HG03565 (cell line): ENCODE results near the gene RPS6KL1.

Experiments used
- ATAC-seq: cut with Tn5 transposase; IDR thresholded peaks from one replicate; pipeline ENCODE4 v1.9.1; 2021; ENCODE audit warnings: mild to moderate bottlenecking, moderate library complexity; ENCODE audit not compliant: unreplicated experiment

The RPS6KL1 gene

DNA sequence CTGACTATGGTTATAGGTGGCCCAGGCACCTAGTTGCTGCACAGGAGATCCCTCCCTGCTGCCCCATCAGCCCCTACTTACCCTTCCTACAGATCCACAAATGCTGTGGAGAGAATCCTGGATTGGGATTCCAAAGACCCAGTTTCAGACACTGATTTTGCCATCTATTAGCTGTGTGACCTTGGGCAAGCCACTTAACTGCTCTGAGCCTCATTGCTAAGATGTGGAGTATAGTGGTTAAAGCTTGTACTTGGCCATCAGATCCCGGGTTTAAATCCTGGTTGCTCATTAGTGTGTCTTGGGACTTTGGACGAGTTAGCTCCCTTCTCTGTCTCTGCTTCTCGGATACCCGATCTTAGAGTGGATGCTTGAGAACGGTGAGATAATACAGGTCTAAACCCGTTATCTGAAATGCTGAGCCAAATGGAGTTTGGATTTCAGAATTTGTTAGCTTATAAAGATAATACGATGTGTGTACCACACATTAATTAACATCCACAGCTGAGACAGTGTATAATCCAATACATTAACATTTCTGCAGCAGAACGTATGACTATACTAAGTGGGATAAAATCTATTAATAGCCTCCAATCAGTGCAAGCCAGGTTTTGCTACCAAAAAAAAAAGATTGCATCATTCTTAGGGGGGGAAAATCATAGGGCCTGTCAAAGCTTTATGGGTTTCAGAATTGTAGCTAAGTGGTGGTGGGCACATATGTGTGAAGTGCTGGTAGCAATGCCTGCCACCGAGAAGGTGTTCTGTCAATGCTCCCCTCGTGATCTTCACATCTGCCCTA is 63.1 kb downstream of the RPS6KL1 start:
- no peak for ATAC-seq

- ATAC-seq: no peak
Observed at GRCh38 chr14:74858022-74858421, 65.0 kb downstream of the RPS6KL1 start.

DNA sequence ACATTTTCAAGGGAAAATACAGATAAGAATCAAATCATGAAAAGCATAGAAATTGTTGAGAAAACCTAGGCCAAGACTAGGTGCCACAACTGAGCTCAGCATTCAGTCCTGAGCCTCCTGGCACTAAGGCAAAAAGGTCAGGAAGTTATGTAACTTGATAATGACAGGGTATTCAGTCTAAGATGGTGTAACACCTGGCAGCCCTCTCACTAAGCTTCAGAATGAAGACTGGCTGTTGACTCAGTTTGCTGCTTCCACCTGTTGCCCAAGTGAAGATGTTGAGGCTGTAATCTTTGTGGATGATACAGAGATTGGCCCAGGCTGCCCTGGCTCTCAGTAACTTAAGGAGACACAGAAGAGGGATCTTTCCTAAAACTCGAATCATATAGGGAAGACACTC is 66.7 kb downstream of the RPS6KL1 start:
- ATAC-seq: no peak

- no peak for ATAC-seq
Observed at GRCh38 chr14:74855945-74856344, 67.1 kb downstream of the RPS6KL1 start.

GRCh38 chr14:74855021-74855420 is 68.0 kb downstream of the RPS6KL1 start:
- ATAC-seq: no peak
